ENCODE results near the gene TTC3. TPM values are rescaled to one million over a fixed set of nuclear protein-coding genes. Genes with fewer than 3 reads are reported as not detected.

Gene TTC3
- total and polyA plus RNA-seq, 10 of the 15 experiments (the other 5 are each of a cell fraction or from before 2014, with no cell fraction given), result 23.1 to 94.9 (median 72.7) TPM

DNA sequence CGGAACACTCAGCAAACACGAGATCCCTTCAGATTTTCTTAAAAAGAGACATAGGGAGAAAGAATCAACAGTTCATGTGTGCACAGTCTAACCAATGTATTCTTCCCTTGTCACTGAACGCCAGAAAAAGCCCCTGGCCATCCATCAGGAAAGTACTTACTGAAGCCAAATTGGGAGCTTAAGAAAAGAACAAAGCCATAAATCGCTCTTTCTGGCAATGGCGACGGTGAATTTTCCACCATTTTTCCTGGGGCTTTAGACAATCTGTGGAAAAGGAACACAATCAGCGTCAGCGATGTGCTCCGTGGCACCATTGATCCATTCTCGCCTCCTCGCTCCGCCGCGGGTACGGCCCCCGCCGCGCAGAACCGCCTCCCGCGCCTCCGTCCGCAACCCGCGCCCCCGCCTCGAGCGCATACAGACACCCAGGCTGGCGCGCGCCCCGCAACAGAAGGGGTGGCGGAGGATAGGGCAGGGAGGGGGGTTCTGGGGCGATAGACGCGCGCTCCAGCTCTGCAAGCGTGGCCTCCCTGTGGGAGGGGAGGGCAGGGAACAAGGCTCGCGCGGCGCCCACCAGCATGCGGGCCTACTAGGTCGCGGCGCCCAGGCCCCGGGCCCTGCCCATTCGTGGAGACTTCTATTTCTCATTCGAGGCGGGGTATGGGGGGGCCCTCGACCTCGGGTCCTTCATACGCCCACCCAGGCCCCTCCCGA, 623 bp upstream of the TTC3 start (continued):
- TF ChIP-seq, protein P1, sequence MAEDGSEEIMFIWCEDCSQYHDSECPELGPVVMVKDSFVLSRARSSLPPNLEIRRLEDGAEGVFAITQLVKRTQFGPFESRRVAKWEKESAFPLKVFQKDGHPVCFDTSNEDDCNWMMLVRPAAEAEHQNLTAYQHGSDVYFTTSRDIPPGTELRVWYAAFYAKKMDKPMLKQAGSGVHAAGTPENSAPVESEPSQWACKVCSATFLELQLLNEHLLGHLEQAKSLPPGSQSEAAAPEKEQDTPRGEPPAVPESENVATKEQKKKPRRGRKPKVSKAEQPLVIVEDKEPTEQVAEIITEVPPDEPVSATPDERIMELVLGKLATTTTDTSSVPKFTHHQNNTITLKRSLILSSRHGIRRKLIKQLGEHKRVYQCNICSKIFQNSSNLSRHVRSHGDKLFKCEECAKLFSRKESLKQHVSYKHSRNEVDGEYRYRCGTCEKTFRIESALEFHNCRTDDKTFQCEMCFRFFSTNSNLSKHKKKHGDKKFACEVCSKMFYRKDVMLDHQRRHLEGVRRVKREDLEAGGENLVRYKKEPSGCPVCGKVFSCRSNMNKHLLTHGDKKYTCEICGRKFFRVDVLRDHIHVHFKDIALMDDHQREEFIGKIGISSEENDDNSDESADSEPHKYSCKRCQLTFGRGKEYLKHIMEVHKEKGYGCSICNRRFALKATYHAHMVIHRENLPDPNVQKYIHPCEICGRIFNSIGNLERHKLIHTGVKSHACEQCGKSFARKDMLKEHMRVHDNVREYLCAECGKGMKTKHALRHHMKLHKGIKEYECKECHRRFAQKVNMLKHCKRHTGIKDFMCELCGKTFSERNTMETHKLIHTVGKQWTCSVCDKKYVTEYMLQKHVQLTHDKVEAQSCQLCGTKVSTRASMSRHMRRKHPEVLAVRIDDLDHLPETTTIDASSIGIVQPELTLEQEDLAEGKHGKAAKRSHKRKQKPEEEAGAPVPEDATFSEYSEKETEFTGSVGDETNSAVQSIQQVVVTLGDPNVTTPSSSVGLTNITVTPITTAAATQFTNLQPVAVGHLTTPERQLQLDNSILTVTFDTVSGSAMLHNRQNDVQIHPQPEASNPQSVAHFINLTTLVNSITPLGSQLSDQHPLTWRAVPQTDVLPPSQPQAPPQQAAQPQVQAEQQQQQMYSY (CRISPR knock-in tag; IDR thresholded peaks at IDR 0.05), result no peak
- TF ChIP-seq BACH1 (IDR thresholded peaks at IDR 0.05; ENCODE audit: borderline replicate concordance) (peak; percentile 48; the same call in 1 of the 2 replicates), MYC (IDR thresholded peaks at IDR 0.05; ENCODE audit: insufficient read depth, insufficient read length, insufficient replicate concordance, low read length, severe bottlenecking) (peak; percentile 71), TAF1 (IDR thresholded peaks at IDR 0.05; ENCODE audit: borderline replicate concordance, low read depth, low read length) (0 out of 2 replicates have a peak, but pooled peaks have one; percentile 21), EP300 (IDR thresholded peaks at IDR 0.05; ENCODE audit: borderline replicate concordance in 1 of 2, control insufficient read depth in 1 of 2, low read depth in 2 of 2, low read length in 2 of 2) (no peak), SREBF2 (IDR thresholded peaks at IDR 0.05; ENCODE audit: low read length) (no peak), TBL1XR1 (IDR thresholded peaks at IDR 0.05; ENCODE audit: low read depth, low read length) (no peak), CREM (IDR thresholded peaks at IDR 0.05; ENCODE audit: low read depth) (0 out of 2 replicates have a peak, but pooled peaks have one; percentile 7), RB1 (IDR thresholded peaks at IDR 0.05; ENCODE audit: borderline replicate concordance) (peak; percentile 72; the same call in 1 of the 2 replicates), SUPT20H (IDR thresholded peaks at IDR 0.05; ENCODE audit: borderline replicate concordance, control insufficient read depth, low read depth, low read length) (no peak)
- TF ChIP-seq, protein P2, sequence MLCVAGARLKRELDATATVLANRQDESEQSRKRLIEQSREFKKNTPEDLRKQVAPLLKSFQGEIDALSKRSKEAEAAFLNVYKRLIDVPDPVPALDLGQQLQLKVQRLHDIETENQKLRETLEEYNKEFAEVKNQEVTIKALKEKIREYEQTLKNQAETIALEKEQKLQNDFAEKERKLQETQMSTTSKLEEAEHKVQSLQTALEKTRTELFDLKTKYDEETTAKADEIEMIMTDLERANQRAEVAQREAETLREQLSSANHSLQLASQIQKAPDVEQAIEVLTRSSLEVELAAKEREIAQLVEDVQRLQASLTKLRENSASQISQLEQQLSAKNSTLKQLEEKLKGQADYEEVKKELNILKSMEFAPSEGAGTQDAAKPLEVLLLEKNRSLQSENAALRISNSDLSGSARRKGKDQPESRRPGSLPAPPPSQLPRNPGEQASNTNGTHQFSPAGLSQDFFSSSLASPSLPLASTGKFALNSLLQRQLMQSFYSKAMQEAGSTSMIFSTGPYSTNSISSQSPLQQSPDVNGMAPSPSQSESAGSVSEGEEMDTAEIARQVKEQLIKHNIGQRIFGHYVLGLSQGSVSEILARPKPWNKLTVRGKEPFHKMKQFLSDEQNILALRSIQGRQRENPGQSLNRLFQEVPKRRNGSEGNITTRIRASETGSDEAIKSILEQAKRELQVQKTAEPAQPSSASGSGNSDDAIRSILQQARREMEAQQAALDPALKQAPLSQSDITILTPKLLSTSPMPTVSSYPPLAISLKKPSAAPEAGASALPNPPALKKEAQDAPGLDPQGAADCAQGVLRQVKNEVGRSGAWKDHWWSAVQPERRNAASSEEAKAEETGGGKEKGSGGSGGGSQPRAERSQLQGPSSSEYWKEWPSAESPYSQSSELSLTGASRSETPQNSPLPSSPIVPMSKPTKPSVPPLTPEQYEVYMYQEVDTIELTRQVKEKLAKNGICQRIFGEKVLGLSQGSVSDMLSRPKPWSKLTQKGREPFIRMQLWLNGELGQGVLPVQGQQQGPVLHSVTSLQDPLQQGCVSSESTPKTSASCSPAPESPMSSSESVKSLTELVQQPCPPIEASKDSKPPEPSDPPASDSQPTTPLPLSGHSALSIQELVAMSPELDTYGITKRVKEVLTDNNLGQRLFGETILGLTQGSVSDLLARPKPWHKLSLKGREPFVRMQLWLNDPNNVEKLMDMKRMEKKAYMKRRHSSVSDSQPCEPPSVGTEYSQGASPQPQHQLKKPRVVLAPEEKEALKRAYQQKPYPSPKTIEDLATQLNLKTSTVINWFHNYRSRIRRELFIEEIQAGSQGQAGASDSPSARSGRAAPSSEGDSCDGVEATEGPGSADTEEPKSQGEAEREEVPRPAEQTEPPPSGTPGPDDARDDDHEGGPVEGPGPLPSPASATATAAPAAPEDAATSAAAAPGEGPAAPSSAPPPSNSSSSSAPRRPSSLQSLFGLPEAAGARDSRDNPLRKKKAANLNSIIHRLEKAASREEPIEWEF (IDR thresholded peaks at IDR 0.05; ENCODE audit: insufficient replicate concordance, low read depth, low read length), result no peak
- TF ChIP-seq, protein P3, sequence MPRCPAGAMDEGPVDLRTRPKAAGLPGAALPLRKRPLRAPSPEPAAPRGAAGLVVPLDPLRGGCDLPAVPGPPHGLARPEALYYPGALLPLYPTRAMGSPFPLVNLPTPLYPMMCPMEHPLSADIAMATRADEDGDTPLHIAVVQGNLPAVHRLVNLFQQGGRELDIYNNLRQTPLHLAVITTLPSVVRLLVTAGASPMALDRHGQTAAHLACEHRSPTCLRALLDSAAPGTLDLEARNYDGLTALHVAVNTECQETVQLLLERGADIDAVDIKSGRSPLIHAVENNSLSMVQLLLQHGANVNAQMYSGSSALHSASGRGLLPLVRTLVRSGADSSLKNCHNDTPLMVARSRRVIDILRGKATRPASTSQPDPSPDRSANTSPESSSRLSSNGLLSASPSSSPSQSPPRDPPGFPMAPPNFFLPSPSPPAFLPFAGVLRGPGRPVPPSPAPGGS (IDR thresholded peaks at IDR 0.05; ENCODE audit: borderline replicate concordance, insufficient read depth, low read depth, low read length, poor library complexity, severe bottlenecking), result no peak

Measured in GM12878 (cell line).